Sigmoid colon (tissue), 7 donors: Measurements from ENCODE around the gene B3GAT1. TPM values are rescaled to one million over a fixed set of nuclear protein-coding genes. Genes with fewer than 3 reads are reported as not detected.

ENCODE experiments used
- DNase-seq: peaks from one replicate; pipeline ENCODE4 v3.0.0-alpha.2; 2019
- H3K27ac ChIP-seq, 4 donors: fragments of 200-600 bp; sonication (generic); one replicate each; pipeline ENCODE4 v1.5.1; 2016 to 2019; ENCODE audit warnings: mild to moderate bottlenecking in 1 of 4
- H3K27me3 ChIP-seq, 3 donors: fragments of 200-600 bp; sonication (generic); one replicate each; pipeline ENCODE4 v1.5.1; 2019; ENCODE audit warnings: mild to moderate bottlenecking in 1 of 3
- H3K36me3 ChIP-seq, 4 donors: fragments of 200-600 bp; sonication (generic); one replicate each; pipeline ENCODE4 v1.5.1; 2016 to 2019
- H3K4me1 ChIP-seq, 4 donors: fragments of 200-600 bp; sonication (generic); one replicate each; pipeline ENCODE4 v1.5.1; 2017 to 2019
- H3K4me3 ChIP-seq, 4 donors: fragments of 200-600 bp; sonication (generic); one replicate each; pipeline ENCODE4 v1.5.1; 2017 to 2019; ENCODE audit warnings: mild to moderate bottlenecking in 2 of 4, moderate library complexity in 1 of 4
- H3K9me3 ChIP-seq, 4 donors: fragments of 200-600 bp in 3 of 4; sonication (generic) in 3 of 4; one replicate each; pipeline versions ENCODE4 v1.5.1 to v1.6.1; 2013 to 2019
- CTCF ChIP-seq, 4 experiments: fragments of 450-650 bp in 3 of 4; fragments of 200-600 bp in 1 of 4; IDR thresholded peaks; one replicate each; pipeline ENCODE4 v1.5.1; 2016 to 2019; ENCODE audit warnings: antibody characterized with exemption in 4 of 4, mild to moderate bottlenecking in 3 of 4, moderate library complexity in 2 of 4
- EP300 ChIP-seq, 4 donors: sonication (generic); formaldehyde crosslinking; IDR thresholded peaks; one replicate each; pipeline ENCODE4 v1.6.1; 2017; ENCODE audit warnings: antibody characterized with exemption in 4 of 4
- POLR2A ChIP-seq, 2 donors: fragments of 450-650 bp; IDR thresholded peaks; one replicate each; pipeline ENCODE4 v1.6.1; 2016; ENCODE audit warnings: antibody characterized with exemption in 2 of 2, mild to moderate bottlenecking in 2 of 2, moderate library complexity in 2 of 2
- POLR2AphosphoS5 ChIP-seq, 4 donors: sonication (generic); formaldehyde crosslinking; IDR thresholded peaks; one replicate each; pipeline ENCODE4 v1.6.1; 2017; ENCODE audit warnings: antibody characterized with exemption in 4 of 4
- WGBS, 2 donors: extraction: QIAGEN DNeasy Blood & Tissue Kit; methylation state at CpG; one replicate each; pipeline ENCODE4 v1.1.7; 2013; 5-methylcytosine and 5-hydroxymethylcytosine counted together
- intact Hi-C: fragments of 100-400 bp; cut with DNase I; formaldehyde crosslinking; loops from one replicate; pipeline ENCODE4 v1.15.1; 2023
- polyA plus RNA-seq, 3 donors: library from polyadenylated mRNA; stranded (reverse); fragments of 200-250 nt; gene quantifications; one replicate each; pipeline ENCODE4 v1.2.3, GENCODE V29; 2013
- total RNA-seq, 4 donors: library from RNA; depleted of rRNA; stranded (reverse); fragments of >200 nt; gene quantifications; one replicate each; pipeline ENCODE4 v1.1.0, GENCODE V29; 2016
- donor health status: healthy with polysubstance abuse.
- donor health status: Bipolar disorder and iron deficiency.
- donor health status: healthy.

The B3GAT1 gene
- total and polyA plus RNA-seq, 7 donors = 0.16 to 0.63 (median 0.27) TPM; not detected in 3

GRCh38 chr11:134349802-134350355, 62.2 kb downstream of the B3GAT1 start:
- Histone ChIP-seq H3K27me3 (no peaks in the 10 kb centered on the region), H3K9me3 (no peaks in the 10 kb centered on the region), H3K4me1 (peaks cover 0 to 8% (median 2%) of the 10 kb centered on the region in 4 donors), H3K36me3 (peaks cover 0 to 36% (median 0%) of the 10 kb centered on the region in 4 donors), H3K4me3 (no peak overlapping the region), H3K27ac (no peak overlapping the region)
- 88 to 93% methylated on average over 10 of the region's 10 CpGs for WGBS, 2 donors
- intact Hi-C loops = no loop called here
- no peak for TF ChIP-seq CTCF (IDR thresholded peaks at IDR 0.05)
- no peak for TF ChIP-seq POLR2A (IDR thresholded peaks at IDR 0.05)
- no peak for TF ChIP-seq EP300 (IDR thresholded peaks at IDR 0.05)
- no peak for TF ChIP-seq POLR2AphosphoS5 (IDR thresholded peaks at IDR 0.05)
- DNase-seq = no peak

- H3K9me3 ChIP-seq = no peaks in the 10 kb centered on the region
- WGBS, 2 donors = 68 to 73% methylated on average over 6 of the region's 6 CpGs
- no peak overlapping the region for H3K4me3 ChIP-seq
- no peak overlapping the region for H3K27ac ChIP-seq
- peaks cover 0 to 37% (median 0%) of the 10 kb centered on the region in 4 donors for H3K36me3 ChIP-seq
- peaks cover 0 to 2% (median under 1%) of the 10 kb centered on the region in 4 donors for H3K4me1 ChIP-seq
- TF ChIP-seq EP300 (IDR thresholded peaks at IDR 0.05) (no peak), POLR2AphosphoS5 (IDR thresholded peaks at IDR 0.05) (no peak), POLR2A (IDR thresholded peaks at IDR 0.05) (no peak), CTCF (IDR thresholded peaks at IDR 0.05) (no peak)
- no peaks in the 10 kb centered on the region for H3K27me3 ChIP-seq
- no peak for DNase-seq
- intact Hi-C loops = no loop called here
Observed at GRCh38 chr11:134349109-134349801, 62.8 kb downstream of the B3GAT1 start.

- no peaks in the 10 kb centered on the region for H3K4me1 ChIP-seq
- no peak overlapping the region for H3K27ac ChIP-seq
- intact Hi-C loops = no loop called here
- DNase-seq = no peak
- H3K27me3 ChIP-seq = no peaks in the 10 kb centered on the region
- TF ChIP-seq POLR2A (IDR thresholded peaks at IDR 0.05) (no peak), EP300 (IDR thresholded peaks at IDR 0.05) (no peak)
- H3K4me3 ChIP-seq = no peak overlapping the region
- no peaks in the 10 kb centered on the region for H3K9me3 ChIP-seq
- H3K36me3 ChIP-seq = peaks cover 0 to 51% (median 0%) of the 10 kb centered on the region in 4 donors
- WGBS, 2 donors = 89 to 91% methylated on average over 10 of the region's 10 CpGs
Observed at GRCh38 chr11:134347441-134347840, 64.6 kb downstream of the B3GAT1 start.

GRCh38 chr11:134346976-134347350, 65.1 kb downstream of the B3GAT1 start:
- intact Hi-C loops = no loop called here
- Histone ChIP-seq H3K36me3 (peaks cover 0 to 51% (median 0%) of the 10 kb centered on the region in 4 donors), H3K9me3 (no peaks in the 10 kb centered on the region), H3K27ac (no peak overlapping the region), H3K27me3 (no peaks in the 10 kb centered on the region), H3K4me3 (no peak overlapping the region), H3K4me1 (no peaks in the 10 kb centered on the region)
- 84 to 94% methylated on average over 5 of the region's 5 CpGs for WGBS, 2 donors
- DNase-seq = no peak
- TF ChIP-seq POLR2A (IDR thresholded peaks at IDR 0.05) (no peak), POLR2AphosphoS5 (IDR thresholded peaks at IDR 0.05) (no peak), EP300 (IDR thresholded peaks at IDR 0.05) (no peak), CTCF (IDR thresholded peaks at IDR 0.05) (no peak)

GRCh38 chr11:134346101-134346975, 65.7 kb downstream of the B3GAT1 start:
- intact Hi-C loops = no loop called here
- Histone ChIP-seq H3K36me3 (peaks cover 0 to 51% (median 0%) of the 10 kb centered on the region in 4 donors), H3K9me3 (no peaks in the 10 kb centered on the region), H3K27ac (no peak overlapping the region), H3K4me3 (no peak overlapping the region), H3K4me1 (no peaks in the 10 kb centered on the region), H3K27me3 (no peaks in the 10 kb centered on the region)
- no peak for DNase-seq
- no peak for TF ChIP-seq EP300 (IDR thresholded peaks at IDR 0.05)
- no peak for TF ChIP-seq POLR2AphosphoS5 (IDR thresholded peaks at IDR 0.05)
- no peak for TF ChIP-seq CTCF (IDR thresholded peaks at IDR 0.05)
- TF ChIP-seq POLR2A (IDR thresholded peaks at IDR 0.05) = no peak
- WGBS, 2 donors = 87 to 88% methylated on average over 22 of the region's 22 CpGs
